GM21515 (cell line): Measurements from ENCODE around the gene ROMO1.

Experiments used
- ATAC-seq: cut with Tn5 transposase; IDR thresholded peaks from one replicate; pipeline ENCODE4 v1.9.1; 2021; ENCODE audit not compliant: unreplicated experiment

ROMO1 gene

DNA sequence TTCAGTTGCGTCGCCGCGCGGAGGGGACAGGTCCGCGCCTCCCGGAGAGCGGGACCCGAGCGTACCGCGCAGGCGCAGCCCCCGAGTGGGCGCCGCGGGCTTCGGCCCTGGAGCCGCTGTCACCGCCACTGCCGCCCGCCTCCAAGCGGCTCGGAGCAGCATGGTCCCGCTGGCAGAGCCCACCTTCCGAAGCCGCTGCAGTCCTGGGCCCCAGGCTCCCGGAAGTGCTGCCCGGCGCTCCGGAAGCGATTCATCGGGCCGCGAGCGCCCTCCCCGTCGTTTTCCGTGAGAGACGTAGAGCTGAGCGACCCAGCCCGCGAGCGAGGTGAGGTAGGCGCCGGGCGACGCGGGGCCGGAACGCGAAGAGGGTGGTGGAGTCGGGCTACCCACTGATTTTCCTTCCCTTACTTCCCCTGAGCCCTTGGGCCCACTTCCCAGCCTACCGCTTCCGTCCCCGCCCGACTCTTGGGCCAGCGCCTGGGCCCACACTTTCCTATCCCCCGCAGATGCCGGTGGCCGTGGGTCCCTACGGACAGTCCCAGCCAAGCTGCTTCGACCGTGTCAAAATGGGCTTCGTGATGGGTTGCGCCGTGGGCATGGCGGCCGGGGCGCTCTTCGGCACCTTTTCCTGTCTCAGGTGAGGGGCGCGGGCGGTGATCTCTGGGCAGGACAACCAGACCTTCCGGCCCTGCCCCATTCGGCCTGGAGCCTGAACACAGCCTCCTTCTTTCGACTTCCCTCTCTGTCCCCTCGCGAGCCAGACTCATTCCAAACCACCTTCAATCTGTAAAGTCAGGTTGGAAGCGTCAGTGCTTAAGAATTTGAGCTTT, at the start of gene ROMO1, which contains the start of gene NFS1:
TSS of gene ROMO1 (plus strand) at position 279 of the 830 bp plus-strand sequence. CDS start at position 507, 228 bp downstream.
TSS of gene NFS1 (minus strand) at position 226 of the 830 bp plus-strand sequence. CDS start at position 162, 64 bp downstream.
- peak; percentile 70 for ATAC-seq

DNA sequence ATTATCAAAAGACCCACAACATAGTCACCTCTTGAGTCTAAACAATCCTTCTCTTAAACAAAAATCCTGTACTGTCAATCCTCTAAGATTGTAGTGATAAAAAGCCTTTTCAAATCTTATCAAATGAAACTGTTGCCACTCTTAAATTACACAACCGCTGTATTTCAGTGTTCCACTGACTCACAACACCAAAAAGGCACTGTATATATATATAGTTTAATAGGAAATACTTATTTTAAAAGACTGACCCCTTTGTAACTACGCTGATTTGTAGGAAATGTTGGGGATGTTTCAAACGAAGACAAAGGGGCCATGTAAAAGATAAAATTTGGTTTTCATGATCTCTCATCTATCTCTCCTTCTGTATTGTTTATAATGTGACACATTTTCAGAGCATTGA, 48.6 kb upstream of the ROMO1 start:
- ATAC-seq: no peak

DNA sequence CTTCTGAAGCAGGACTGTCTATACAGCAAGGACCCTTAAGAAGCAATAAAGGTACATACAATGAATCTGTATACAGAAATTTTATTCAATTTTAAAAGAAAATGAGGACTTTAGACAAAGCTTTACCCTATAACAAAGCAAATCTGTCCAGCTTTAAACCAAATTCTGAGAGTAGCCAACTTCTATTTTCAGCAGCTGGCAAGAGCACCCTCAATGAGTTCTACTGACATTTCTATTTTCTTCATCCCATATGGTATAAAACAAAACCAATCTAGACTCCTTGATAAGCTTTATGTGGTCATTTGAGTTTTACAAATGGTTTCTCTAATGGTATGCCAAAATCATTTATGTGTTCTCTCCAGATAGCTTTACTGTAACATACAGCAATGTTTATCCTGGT, 47.2 kb upstream of the ROMO1 start:
- ATAC-seq: no peak

DNA sequence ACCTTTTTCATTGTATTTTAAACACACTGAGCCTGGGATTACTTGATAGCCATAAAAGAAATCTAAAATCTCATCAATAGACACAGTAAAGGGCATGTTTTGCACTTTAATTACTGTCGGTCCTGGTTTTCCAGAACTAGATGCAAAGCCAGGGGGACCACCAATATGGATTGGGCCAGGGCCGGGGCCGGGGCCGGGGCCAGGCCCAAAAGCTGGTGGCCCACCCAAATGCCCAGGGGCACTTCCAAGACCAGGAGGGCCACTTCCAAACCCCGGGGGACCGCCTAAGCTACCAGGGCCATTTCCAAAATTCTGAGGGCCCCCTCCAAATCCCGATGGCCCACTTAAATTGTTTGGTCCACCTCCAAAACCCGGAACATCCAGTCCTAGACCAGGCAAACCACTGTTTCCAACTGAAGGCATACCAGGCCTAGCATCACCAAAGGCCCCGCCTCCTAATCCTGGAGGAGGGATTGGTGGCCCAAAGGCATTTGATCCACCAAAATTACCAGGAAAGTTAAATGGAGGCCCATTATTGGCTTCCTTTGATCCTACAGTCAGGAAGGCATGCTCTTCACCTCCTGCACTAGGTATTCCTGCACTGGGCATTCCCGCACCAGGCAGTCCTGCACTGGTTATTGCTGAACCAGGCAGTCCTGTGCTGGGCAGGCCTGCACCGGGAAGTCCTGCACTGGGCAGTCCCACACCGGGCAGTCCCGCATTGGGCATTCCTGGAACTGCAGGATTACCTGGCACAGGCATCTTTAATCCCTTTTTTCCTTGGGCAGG, 46.4 kb upstream of the ROMO1 start:
- ATAC-seq: no peak

DNA sequence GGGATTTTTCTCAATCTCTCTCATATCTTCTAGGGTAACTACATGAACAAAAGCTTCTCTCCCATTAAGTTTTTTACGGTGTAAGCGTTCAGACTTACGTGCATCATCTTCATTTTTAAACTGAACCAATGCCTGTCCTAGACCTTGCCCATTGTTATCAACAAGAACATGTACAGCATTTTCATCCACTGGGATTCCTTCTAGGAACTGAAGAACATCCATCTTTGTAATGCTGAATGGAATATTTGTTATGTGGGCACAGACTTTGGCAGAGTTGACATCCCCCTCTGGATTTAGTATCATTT, 45.8 kb upstream of the ROMO1 start:
- ATAC-seq: no peak

DNA sequence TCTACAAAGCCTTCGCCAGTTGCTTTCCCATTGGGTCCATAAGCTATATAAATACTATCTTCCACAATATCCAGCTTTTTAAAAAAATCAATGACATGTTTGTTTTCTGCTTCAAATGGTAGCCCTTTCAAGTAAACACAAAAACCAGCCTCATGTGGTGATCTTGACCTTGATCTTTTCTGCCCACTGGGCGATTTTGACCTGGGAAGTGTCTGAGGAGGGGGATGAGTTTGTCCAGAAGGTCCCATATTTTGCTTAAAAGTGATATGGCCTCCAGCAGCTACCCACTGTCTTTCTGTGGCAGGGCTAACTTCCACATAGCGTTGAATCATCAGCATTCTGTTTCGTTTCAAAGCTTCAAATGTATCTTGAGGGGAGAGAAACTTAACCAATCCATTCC, 45.3 kb upstream of the ROMO1 start:
- no peak for ATAC-seq

DNA sequence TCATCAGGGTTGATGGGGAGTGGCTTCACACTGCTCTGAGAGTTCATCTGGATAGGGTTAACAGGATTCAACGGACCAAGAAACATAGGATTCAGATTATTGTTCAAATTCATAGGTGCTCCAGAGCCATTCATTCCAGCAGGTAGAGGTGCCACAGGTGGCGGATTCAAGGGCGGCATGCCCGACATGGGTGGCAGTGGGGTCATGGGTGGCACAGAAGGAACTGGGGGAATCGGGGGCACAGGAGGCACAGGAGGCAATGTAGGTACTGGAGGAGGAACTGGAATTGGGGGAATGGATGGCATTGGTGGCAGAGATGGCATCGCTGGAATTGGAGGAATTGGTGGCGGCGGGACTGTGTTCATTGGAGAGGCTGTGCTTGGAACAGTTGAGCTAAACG, 44.8 kb upstream of the ROMO1 start:
- ATAC-seq: no peak

DNA sequence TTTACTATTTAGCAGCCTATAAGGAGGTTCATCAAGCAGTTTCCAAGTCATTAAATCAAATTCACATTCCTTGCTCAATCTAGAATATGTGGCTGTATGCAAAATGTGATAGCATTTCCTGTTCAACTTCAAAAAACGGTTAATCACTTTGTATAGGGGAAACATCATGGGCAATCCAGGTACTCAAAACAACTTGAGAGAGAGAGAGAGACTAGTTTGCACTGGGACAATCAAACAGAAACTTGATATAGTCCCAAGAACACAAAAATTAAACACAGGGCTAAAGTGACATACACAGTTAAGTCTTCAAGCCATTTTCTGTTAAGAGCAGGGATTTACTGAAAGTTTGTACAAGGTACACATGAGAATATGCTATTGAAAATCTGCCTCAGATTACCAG, 41.9 kb upstream of the ROMO1 start:
- ATAC-seq: no peak

DNA sequence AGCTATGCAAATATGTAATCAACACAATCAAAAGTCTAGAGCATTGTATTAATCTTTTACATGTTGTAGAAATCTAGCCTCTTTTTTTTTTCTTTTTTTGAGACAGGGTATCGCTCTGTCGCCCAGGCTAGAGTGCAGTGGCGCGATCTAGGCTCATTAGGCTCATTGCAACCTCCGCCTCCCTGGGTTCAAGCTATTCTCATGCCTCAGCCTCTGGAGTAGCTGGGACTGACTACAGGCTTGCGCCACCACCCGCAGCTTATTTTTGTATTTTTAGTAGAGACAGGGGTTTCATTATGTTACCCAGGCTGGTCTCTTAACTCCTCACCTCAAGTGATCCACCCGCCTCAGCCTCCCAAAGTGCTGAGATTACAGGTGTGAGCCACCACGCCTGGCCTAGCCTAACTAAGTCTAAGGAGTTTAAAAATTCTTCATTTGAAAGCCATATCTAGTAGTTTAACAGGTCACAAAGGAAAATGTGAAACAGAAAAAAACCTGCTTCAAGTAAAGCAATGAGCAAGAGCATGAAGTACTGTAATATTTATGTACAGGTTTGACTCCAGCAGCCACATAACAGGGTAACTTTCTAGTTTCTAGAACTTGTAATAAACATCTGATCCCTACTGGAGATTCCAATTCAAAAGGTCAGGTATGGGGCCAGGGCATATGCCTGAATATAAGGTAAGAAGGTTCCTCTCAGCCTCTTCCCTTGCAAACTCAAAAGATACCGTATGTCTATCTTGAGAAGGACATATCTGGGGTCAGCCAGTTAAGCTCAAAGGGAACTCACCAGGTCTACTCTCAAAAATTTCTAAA, 38.9 kb upstream of the ROMO1 start:
- no peak for ATAC-seq

DNA sequence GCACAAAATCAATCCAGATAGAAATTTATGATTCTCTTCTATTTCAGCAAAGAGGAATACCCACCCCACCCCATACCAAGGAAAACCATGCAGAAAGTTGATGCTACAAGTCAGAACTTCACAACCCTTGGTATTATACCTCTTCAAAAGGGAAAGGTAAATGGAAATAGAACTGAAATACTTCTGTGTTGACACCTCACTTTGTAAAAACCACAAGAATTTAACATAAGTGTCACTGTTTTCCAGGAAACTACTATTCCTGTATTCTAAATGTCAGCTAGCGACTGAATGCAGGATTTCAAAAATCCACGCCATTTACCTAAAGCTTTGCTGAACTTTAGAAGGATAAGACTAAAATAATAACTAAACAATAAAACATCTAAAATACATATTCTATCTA, 38.2 kb upstream of the ROMO1 start:
- no peak for ATAC-seq

DNA sequence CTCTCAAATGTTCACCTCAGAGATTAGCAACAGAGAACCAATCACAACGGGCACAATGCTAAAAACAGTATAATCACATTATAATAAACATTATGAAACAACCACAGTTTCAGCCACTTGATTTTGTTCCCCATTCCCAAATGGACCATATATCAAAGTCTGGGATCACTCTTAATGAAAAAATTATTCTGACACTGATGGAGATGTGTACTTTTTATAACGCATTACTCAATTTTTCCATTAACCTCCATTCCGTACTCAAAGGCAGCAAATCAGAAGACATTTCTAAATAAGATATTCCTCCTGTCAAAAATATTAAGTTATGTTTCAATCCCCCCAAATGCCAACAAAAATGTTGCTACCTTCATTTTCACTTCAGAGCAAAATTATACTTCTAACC, 37.3 kb upstream of the ROMO1 start:
- no peak for ATAC-seq

DNA sequence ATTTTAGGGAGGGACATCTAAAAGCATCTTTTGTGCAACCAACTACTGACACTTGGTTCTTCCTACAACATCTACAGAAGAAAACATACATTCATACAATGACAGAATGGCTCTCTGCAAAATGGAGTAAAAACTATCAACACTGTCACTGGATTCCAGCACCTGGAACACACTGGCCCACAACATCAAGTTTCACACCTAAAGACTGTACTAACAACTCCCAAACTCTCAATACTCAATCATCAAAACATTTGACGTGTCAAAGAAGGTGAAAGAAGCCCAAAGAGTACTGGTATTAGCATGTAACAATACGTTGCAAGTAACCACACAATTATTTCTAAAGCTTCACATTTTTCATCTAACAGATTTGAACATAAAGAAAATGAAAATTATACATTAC, 36.7 kb upstream of the ROMO1 start:
- ATAC-seq: no peak

DNA sequence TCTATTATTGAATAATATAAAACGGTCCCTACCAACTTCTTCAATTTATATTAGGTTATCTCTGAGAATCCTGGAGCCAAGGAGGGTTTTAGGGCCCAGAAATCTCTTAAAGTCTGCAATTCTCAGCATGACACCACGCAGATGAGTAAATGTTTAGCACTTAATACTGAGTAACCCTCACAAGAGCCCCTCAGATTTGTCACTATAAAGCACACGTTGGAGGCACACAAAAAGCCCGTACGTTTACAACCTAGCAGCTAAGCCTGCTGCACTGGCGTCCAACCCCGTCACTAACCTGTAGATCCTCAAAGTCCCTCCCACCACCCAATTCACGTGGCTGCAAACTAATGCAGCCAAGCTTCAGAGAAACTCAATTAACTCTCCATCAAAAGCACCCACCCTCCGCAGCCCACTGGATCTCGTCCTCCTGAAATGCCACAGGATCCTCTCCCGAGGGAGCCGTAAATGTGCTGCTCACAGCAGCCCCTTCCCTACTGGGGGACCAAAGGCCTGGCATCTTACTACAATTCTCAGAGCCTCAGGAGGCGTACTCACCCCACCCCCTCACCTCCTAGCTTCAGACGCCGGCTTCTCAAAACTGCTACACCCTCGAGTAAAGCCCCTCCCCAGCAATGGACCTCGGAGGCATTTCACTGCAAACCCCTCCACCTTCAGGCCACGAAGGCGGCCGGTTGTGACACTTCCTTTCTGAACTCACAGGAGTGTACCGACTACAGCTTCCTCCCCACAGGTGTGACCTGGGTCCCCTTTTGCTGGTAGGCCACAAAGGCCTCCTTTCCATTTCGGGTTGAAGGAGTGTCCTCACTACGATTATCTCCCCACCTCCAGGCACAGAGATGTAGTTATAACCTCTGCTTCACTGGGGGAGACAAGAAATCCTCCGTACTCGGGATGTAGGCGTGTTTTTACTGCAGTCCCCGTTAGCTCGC, 35.4 kb upstream of the ROMO1 start:
- ATAC-seq: peak; percentile 25

DNA sequence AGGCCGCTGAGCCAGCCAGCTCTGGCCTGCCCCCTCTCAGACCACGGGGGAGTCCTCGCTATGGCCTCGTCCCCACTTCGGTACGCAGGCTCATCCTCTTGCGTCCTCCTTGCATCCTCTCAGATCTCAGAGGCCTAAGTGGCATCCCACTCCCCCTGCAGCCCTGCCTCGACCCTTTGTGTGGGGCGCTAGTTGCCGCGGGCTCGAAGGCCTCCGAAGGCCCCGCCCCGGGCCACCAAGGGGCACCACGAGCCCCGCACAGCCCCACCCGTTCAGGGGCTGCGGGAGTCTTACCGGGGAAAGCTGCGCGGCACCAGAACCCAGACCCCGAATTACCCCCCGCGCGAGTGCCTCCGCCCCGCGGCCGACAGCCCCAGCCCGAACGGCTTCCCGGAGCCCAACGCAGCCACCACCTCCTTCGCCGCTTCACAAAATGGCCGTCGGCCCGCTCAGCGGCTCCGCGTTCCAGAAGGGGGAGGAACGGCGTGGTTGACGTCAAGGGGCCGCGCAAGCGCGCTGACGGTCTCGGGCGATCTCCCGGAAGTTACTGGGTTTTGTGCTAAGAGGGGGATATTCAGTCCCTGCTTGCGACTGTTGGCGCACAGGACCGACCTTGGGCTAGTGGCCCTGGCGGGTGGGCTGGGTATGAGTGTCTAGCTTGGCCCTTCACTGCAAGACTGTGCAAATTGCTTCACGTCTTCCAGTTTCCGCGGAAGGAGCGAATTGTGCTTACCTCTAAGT, 34.6 kb upstream of the ROMO1 start, which contains the start of the genes CPNE1 and RBM12:
TSS of gene CPNE1 (minus strand) at position 435 of the 741 bp plus-strand sequence. CDS start 31,977 bp downstream, outside the sequence.
TSS of gene RBM12 (minus strand) at position 435 of the 741 bp plus-strand sequence. CDS start 9,578 bp downstream, outside the sequence.
- peak; percentile 64 for ATAC-seq

DNA sequence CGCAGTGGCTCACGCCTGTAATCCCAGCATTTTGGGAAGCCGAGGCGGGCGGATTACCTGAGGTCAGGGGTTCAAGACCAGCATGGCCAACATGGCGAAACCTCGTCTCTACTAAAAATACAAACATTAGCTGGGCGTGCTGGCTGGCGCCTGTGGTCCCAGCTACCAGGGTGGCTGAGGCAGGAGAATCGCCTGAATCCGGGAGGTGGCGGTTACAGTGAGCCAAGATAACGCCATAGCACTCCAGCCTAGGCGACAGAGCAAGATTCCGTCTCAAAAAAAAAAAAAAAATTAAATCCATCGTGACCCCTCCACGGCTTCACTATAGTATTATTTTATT, 33.3 kb upstream of the ROMO1 start:
- no peak for ATAC-seq

DNA sequence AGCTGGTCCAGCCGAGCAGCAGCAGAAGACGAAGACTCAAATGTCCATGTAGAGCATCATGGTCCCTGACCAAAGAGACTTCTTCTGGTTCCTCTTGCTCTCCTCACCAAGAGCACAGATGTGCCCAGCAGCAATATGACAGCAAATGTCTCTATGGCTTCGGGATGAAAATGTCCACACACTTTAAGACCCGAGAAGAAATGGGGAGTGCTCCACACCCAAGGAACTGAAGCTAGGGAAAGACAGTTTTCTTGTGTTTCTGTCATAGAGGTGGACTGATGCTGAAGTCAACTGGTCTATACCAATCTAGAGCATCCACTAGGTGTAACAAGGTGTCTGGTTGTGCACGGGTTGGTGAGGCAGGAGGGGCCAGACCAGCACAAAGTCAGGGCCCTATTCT, 30.0 kb upstream of the ROMO1 start:
- ATAC-seq: no peak

DNA sequence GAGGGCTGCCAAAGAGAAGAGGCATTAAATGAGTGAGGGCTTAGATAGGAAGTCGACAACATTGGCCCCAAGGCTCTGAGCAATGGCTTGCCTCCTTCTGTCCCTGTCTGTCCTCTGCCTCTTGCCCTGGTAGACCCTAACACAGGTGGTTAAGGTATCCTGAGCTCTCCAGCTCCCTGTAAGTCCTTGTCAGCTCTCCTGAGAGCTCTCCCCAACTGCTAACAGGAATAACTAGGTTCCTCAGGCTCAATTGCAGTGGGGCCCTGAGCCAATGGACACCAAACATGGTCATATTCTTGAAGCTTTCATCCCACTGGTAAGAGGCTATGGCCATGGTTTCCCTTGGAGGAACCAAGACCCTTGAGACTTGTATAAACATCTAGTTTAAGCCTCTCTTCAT, 29.5 kb upstream of the ROMO1 start:
- no peak for ATAC-seq

DNA sequence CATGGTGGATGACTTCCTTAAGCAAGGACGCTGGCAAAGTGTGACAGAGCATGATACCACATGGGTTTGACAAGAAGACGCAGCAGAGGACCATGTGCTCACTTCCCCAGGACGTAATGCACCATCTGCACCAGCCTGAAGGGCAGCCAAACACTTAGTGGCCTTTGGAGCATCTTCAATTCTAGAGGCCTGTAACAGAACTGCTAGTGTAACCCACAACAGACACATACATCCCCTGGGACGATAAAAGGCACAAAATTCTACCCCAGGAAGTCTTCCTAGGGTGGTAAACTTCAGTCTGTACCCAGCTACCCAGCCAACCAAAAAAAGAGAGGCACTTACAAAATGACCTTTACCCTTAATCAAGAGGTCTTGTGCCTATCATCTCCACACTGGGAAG, 25.3 kb upstream of the ROMO1 start:
- no peak for ATAC-seq

DNA sequence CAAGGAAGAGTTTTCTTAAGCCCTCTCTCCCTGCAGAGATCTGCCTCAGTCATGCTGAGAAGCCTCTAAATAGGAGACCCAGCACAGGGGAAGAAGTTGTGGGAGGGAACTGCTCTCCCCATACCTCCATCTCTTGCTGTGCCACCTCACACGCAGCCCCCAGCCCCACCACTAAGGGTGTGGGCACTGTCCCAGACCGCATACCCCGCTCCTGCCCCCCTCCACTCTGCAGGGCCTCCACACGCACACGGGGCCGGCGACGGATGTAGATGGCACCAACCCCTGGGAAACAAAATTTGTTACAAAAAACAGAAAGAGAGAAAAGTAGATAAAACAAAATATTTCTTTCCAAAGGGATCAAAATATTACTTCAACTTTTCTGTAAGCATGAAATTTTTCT, 24.3 kb upstream of the ROMO1 start:
- no peak for ATAC-seq
